Coronary artery (tissue), 2 donors: ENCODE results near the gene PRMT7.

Experiments
- DNase-seq: peaks from one replicate; pipeline ENCODE4 v3.0.0-alpha.2; 2017; ENCODE audit warnings: low spot score
- H3K27ac ChIP-seq, 2 donors: fragments of 200-600 bp; sonication (generic); one replicate each; pipeline ENCODE4 v1.5.1; 2016 to 2019
- H3K4me3 ChIP-seq: fragments of 200-600 bp; sonication (generic); 2 replicates; pipeline ENCODE4 v1.5.1; 2016; ENCODE audit warnings: mild to moderate bottlenecking, moderate library complexity
- TF ChIP-seq, protein P1 (sequence below): fragments of 200-600 bp; sonication (generic); IDR thresholded peaks from one replicate; pipeline ENCODE4 v1.5.1; 2019; ENCODE audit warnings: antibody characterized with exemption

PRMT7 gene

DNA sequence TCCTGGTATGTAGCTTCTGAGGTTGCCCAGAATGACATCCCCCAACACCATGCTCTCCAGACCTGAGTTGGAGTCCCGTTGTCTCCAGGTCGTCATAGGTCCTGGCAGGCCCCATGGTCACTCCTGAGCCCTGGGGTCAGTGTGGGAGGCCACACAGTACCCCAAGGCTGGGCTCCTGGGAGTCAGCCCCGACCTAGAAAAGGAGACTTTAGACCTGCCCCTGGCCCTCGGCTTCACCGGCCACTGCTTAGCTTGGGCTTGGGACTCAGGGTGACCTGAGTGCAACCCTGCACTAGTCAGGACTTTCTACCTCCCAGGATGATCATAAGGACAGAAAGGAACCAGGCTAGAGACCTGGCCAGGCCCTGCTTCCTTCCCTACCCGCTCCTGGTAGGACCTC lies 65.8 kb downstream of the PRMT7 start:
- no peak for DNase-seq
- TF ChIP-seq, protein P1, sequence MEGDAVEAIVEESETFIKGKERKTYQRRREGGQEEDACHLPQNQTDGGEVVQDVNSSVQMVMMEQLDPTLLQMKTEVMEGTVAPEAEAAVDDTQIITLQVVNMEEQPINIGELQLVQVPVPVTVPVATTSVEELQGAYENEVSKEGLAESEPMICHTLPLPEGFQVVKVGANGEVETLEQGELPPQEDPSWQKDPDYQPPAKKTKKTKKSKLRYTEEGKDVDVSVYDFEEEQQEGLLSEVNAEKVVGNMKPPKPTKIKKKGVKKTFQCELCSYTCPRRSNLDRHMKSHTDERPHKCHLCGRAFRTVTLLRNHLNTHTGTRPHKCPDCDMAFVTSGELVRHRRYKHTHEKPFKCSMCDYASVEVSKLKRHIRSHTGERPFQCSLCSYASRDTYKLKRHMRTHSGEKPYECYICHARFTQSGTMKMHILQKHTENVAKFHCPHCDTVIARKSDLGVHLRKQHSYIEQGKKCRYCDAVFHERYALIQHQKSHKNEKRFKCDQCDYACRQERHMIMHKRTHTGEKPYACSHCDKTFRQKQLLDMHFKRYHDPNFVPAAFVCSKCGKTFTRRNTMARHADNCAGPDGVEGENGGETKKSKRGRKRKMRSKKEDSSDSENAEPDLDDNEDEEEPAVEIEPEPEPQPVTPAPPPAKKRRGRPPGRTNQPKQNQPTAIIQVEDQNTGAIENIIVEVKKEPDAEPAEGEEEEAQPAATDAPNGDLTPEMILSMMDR: no peak
- Histone ChIP-seq H3K4me3 (no peak overlapping the region), H3K27ac (no peak overlapping the region)

DNA sequence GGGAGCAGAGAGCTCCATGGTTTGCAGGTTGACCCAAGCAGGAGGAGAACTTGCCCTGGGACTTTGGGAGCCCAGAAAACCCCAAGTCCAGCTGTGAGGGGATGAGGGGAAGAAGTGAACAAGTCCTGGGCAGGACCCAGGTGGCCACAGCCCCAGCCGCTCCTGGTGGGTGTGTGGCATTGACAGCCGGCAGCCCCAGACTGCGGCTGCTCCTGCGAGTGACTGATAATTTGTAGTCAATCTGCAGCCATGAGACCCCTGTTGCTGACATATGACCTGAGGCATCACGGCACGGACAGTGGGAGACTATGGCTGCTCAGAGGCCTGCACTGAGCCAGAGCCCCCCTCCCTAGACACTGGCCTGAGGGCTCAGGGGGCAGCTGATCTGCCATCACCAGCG lies 66.4 kb downstream of the PRMT7 start:
- no peak overlapping the region for H3K4me3 ChIP-seq
- TF ChIP-seq, protein P1: no peak
- no peak overlapping the region for H3K27ac ChIP-seq
- no peak for DNase-seq

DNA sequence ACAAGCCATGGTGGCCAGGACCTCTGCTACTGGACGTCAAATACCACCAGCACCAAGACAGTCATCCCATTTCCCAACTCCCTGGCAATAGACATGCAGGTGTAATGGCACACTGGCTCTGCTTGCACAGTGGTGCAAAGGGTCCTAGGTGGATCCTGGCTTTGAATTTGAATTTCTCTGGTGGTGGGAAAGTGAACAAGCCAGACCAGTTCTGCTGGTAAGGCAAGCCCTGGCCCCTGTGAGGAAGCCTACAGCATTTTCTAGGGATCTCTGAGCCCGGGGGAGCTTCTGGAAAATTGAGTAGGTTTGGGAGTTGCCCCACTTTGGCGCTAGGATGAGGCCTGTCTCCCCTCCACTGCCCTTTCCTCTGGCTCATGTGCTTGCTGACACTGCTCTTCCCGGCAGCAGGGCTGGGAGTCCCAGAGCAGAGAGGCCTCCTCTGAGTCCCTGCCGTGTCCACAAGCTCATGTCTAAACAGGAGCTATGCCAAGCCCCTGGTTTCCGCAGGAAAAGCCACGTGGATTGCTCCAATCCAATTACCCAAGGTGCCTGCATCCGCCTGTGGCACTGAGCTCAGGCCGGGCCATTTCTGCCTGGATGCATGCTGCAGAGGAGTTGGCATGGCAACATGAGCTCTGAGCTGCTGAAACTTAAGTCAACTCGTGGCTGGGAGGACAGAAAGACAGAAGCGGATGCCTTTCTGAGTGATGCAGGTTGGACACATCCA lies 67.0 kb downstream of the PRMT7 start:
- H3K27ac ChIP-seq: no peak overlapping the region
- H3K4me3 ChIP-seq: no peak overlapping the region
- TF ChIP-seq, protein P1: no peak
- no peak for DNase-seq

DNA sequence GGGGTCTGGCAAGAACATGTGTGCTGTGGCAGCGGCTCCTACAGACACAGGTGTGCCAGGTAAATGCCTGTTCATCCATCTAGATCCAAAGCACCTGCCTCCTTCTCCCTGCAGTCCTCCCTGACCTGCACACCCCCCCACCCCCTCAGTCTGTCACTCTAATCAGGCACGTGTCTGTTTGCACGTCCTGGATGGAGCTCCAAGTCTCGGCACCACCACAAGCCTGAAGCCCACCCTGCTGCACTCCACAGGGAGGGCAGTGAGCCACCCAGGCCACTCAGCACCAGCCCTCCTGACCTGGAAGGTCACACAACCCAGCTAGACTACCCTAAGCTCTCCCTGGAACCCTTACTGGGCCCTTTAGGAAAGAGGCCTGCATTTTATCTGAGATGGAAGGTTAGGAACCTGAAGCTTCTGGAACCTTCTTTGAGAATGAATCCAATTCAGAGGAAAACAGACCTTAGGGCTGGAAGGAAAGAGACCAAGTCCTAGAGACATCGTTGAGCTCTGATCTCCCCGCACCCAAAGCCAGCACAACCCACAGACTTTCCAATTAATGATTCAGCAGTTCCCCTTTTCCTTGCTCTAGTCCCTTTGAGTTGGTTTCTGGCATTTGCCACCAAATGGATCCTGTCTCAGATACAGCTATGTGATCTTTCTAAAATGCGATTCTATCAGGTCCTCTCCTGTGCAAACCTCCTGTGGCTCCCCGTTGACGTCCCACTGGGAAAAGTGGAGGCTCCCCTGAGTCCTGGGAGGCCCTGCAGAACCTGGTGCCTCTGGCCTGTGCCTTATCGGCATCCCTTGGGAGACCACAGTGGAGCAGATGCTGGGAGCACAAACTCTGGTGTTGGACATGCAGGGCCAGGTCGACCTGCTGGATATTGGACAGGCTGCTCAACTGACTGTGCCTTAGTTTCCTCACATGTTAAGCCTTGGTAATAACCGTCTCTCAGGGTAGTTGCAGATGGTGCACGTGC lies 67.9 kb downstream of the PRMT7 start:
- Histone ChIP-seq H3K4me3 (no peak overlapping the region), H3K27ac (no peak overlapping the region)
- DNase-seq: no peak
- TF ChIP-seq, protein P1: no peak

DNA sequence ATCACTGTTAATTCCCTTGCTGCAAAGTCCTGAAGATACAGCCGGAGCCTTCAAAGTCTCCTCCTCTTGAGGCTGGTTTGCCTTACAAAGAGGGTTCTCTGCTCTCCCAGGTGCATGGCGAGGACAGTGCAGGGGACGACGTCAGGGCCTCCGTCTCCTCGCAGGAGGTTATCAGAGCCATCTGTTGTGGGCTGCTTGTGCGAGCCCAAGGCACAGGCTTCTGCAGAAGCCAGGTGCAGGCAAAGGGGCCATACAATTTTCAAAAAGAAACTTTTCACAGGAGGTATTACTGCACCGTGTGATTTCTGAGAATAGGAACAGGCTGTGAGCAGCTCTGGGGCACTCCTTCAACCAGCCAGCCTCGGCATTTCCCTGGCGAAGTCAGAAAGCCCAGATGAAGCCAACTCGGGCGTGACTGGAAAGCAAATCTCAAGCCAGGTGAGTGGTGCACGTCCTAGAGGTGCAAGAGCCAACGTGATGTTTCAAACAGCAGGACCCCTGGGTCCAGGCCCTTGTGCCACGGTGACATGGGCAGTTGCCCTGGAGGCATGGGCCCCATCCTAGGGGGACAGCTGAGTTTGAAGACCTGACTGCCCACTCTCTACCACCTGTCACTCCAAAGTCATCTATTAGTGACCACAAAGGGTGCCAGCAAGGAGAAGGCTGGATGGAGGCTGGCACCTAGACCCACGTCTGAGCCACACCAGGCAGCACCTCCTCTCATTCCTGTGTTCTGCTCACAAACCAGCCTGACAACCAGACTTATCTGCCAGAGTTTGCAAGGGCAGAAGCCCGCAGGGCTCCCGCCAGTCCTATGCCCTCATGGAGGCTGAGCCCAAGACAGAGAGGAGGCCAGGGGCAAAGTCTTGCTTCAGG lies 68.9 kb downstream of the PRMT7 start:
- no peak overlapping the region for H3K27ac ChIP-seq
- no peak for DNase-seq
- TF ChIP-seq, protein P1: no peak
- H3K4me3 ChIP-seq: no peak overlapping the region

DNA sequence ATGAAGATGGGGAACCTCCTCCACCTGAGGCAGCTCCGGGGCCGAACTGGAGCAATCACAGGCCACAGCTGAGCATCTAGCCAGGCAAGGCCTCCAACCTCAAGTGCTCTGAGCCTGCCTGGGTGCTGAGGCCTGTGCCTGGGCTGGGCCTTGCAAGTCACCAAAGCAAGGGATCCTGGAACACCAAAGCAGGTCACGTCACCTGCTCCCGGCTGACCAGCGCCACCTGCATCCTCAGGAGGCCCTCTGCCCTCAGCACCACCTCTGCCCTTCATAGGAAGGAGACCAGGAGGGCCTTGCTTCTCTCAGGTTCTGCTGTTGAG lies 69.5 kb downstream of the PRMT7 start:
- no peak for DNase-seq
- no peak overlapping the region for H3K4me3 ChIP-seq
- TF ChIP-seq, protein P1: no peak
- H3K27ac ChIP-seq: no peak overlapping the region
